Hematopoietic multipotent progenitor cell (in vitro differentiated cells): ENCODE data around the gene PDLIM5. TPM values are rescaled to one million over a fixed set of nuclear protein-coding genes. Genes with fewer than 3 reads are reported as not detected.
"Not testable (repeated sequence)": the region's sequence is repeated elsewhere in the genome, so short reads cannot be mapped to it uniquely, and the experiment has no call there.

Source experiments
- DNase-seq, 3 donors: peaks; one replicate each; pipeline ENCODE4 v3.0.0-alpha.2; 2011 to 2015; ENCODE audit warnings: low read depth in 2 of 3, low spot score in 2 of 3
- total RNA-seq: library from RNA; depleted of rRNA; stranded (reverse); fragments of >200 nt; gene quantifications from one replicate; pipeline ENCODE4 v1.2.3, GENCODE V29; 2012

PDLIM5 gene
- total RNA-seq, 1 donor, result 43.6 TPM

GRCh38 chr4:94636004-94636403, 184.3 kb downstream of the PDLIM5 start:
- no peak for DNase-seq

GRCh38 chr4:94639298-94639697, 187.6 kb downstream of the PDLIM5 start:
- no peak for DNase-seq

GRCh38 chr4:94640151-94640550, 188.4 kb downstream of the PDLIM5 start:
- DNase-seq, result no peak

GRCh38 chr4:94641702-94642560, 190.2 kb downstream of the PDLIM5 start:
- no peak for DNase-seq

- DNase-seq, result no peak
Measured at GRCh38 chr4:94642561-94642866, 190.8 kb downstream of the PDLIM5 start.

GRCh38 chr4:94648699-94649098, 197.0 kb downstream of the PDLIM5 start:
- DNase-seq, result no peak

GRCh38 chr4:94649381-94650133, 197.8 kb downstream of the PDLIM5 start:
- DNase-seq, result no peak

GRCh38 chr4:94650134-94650495, 198.4 kb downstream of the PDLIM5 start:
- DNase-seq, result no peak

- no peak for DNase-seq
Measured at GRCh38 chr4:94650690-94651089, 198.9 kb downstream of the PDLIM5 start.

GRCh38 chr4:94653095-94653649, 201.4 kb downstream of the PDLIM5 start:
- peak in 2 of 3 donors; percentile 17 to 18 for DNase-seq

GRCh38 chr4:94653984-94654609, 202.4 kb downstream of the PDLIM5 start:
- no peak for DNase-seq

GRCh38 chr4:94654714-94655113, 203.0 kb downstream of the PDLIM5 start:
- DNase-seq, result no peak

GRCh38 chr4:94660614-94661013, 208.9 kb downstream of the PDLIM5 start:
- no peak for DNase-seq

GRCh38 chr4:94665021-94665420, 213.3 kb downstream of the PDLIM5 start:
- not testable (repeated sequence) for DNase-seq

GRCh38 chr4:94665500-94666404, 214.0 kb downstream of the PDLIM5 start:
- DNase-seq, result no peak

GRCh38 chr4:94668724-94669123, 217.0 kb downstream of the PDLIM5 start:
- no peak for DNase-seq

GRCh38 chr4:94669672-94670664, 218.2 kb downstream of the PDLIM5 start:
- DNase-seq, result no peak

GRCh38 chr4:94671113-94671512, 219.4 kb downstream of the PDLIM5 start:
- no peak for DNase-seq

GRCh38 chr4:94673961-94674360, 222.2 kb downstream of the PDLIM5 start:
- no peak for DNase-seq
